Measurements from ENCODE around the gene CD274.

DNA sequence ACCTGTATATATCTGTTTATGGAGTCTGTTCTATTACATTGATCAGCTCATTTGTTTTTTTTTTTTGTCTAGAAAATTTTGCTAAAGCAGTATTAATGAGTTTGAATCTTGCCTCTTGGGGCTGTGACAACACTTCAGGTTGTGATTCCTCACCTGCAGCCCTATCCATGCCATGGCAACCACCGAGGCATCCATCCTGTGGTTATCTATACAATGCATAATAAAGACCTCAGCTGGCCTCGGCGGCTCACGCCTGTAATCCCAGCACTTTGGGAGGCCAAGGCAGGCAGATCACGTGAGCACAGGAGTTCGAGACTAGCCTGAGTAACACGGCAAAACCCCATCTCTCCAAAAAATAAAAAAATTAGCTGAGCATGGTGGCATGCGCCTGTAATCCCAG lies 31.9 kb downstream of the CD274 start:
- TF ChIP-seq POLR2A (IDR thresholded peaks at IDR 0.05; ENCODE audit: low read length) (no peak), GATA1 (IDR thresholded peaks at IDR 0.05; ENCODE audit: low read depth, low read length) (no peak)
